SK-N-SH (cell line): ENCODE data around the gene HEPACAM. TPM values are rescaled to one million over a fixed set of nuclear protein-coding genes. Genes with fewer than 3 reads are reported as not detected.

Experiments used
- CTCF ChIA-PET: fragments of 300-600, 350-600 bp; formaldehyde crosslinking; extraction: SDS; loops from one replicate; lab custom pipeline; 2021; lab: Yijun Ruan, JAX
- POLR2A ChIA-PET: fragments of 350-600 bp; sonication (Branson Sonifier 250); formaldehyde crosslinking; extraction: SDS; loops from one replicate; lab custom pipeline; 2020; ENCODE audit warnings: antibody characterized with exemption, inconsistent platforms; lab: Yijun Ruan, JAX
- DNase-seq: peaks from one replicate; pipeline ENCODE4 v3.0.0; 2012
- H2AFZ ChIP-seq: fragments of 200-600 bp; sonication (generic); 2 replicates; pipeline ENCODE4 v1.8.1; 2016; ENCODE audit warnings: antibody characterized with exemption, mild to moderate bottlenecking, low read depth
- H3F3A ChIP-seq: fragments of 200-600 bp; sonication (generic); replicated peaks from 2 replicates; pipeline ENCODE3; 2016; ENCODE audit warnings: antibody characterized with exemption, mild to moderate bottlenecking; ENCODE audit not compliant: insufficient read depth
- H3K27ac ChIP-seq, 2 experiments: fragments of 200-500 bp in 1 of 2; fragments of 200-600 bp in 1 of 2; sonication (Bioruptor generic) in 1 of 2; sonication (generic), shearing (Covaris generic) in 1 of 2; 2 replicates each; pipeline versions ENCODE4 v1.5.1 to v1.6.1; 2014 to 2016; ENCODE audit warnings: low read depth in 2 of 2, inconsistent platforms in 1 of 2, low read length in 1 of 2, mild to moderate bottlenecking in 1 of 2, mixed read lengths in 1 of 2
- H3K27me3 ChIP-seq: fragments of 200-600 bp; sonication (generic), shearing (Covaris generic); 2 replicates; pipeline ENCODE4 v1.6.1; 2016; ENCODE audit warnings: mixed run types; ENCODE audit not compliant: insufficient read depth
- H3K36me3 ChIP-seq, 2 experiments: fragments of 200-500 bp in 1 of 2; fragments of 200-600 bp in 1 of 2; sonication (Bioruptor generic) in 1 of 2; sonication (generic) in 1 of 2; replicated peaks in 1 of 2; 2 replicates each; pipeline versions ENCODE3 to v1.5.1; 2014 to 2016; ENCODE audit warnings: low read length in 1 of 2, mild to moderate bottlenecking in 1 of 2; ENCODE audit not compliant: insufficient read depth in 2 of 2, control insufficient read depth in 1 of 2
- H3K4me1 ChIP-seq, 2 experiments: fragments of 200-500 bp in 1 of 2; fragments of 200-600 bp in 1 of 2; sonication (Bioruptor generic) in 1 of 2; sonication (generic), shearing (Covaris generic) in 1 of 2; 2 replicates each; pipeline versions ENCODE4 v1.5.1 to v1.6.1; 2014 to 2016; ENCODE audit warnings: low read depth in 1 of 2, low read length in 1 of 2, mixed run types in 1 of 2; ENCODE audit not compliant: insufficient read depth in 2 of 2, control insufficient read depth in 1 of 2
- H3K4me2 ChIP-seq: fragments of 200-600 bp; sonication (generic), shearing (Covaris generic); 2 replicates; pipeline ENCODE4 v1.6.1; 2017; ENCODE audit warnings: mixed run types
- H3K4me3 ChIP-seq, 2 experiments: fragments of 200-500 bp in 1 of 2; fragments of 200-600 bp in 1 of 2; sonication (Bioruptor generic) in 1 of 2; sonication (generic), shearing (Covaris generic) in 1 of 2; 2 replicates each; pipeline versions ENCODE4 v1.5.1 to v1.8.1; 2014 to 2016; ENCODE audit warnings: low read depth in 2 of 2, inconsistent platforms in 1 of 2, low read length in 1 of 2, mild to moderate bottlenecking in 1 of 2, mixed read lengths in 1 of 2, moderate library complexity in 1 of 2
- H3K79me2 ChIP-seq: fragments of 200-600 bp; sonication (generic); 2 replicates; pipeline ENCODE4 v1.8.1; 2017; ENCODE audit warnings: mild to moderate bottlenecking; ENCODE audit not compliant: insufficient read depth
- H3K9ac ChIP-seq: fragments of 200-600 bp; sonication (generic); 2 replicates; pipeline ENCODE4 v1.6.1; 2017; ENCODE audit warnings: mixed run types
- H3K9me2 ChIP-seq: fragments of 200-600 bp; sonication (generic); 2 replicates; pipeline ENCODE4 v1.6.1; 2017; ENCODE audit warnings: mixed run types
- H3K9me3 ChIP-seq: fragments of 200-600 bp; sonication (generic); 2 replicates; pipeline ENCODE4 v1.6.1; 2017; ENCODE audit warnings: mixed run types, mild to moderate bottlenecking, moderate library complexity
- H4K20me1 ChIP-seq: fragments of 200-600 bp; sonication (generic); 2 replicates; pipeline ENCODE4 v1.6.1; 2017; ENCODE audit warnings: mild to moderate bottlenecking, mixed run types; ENCODE audit not compliant: insufficient read depth
- EZH2phosphoT487 ChIP-seq: fragments of 200-600 bp; sonication (generic); IDR thresholded peaks from 2 replicates; pipeline ENCODE4 v1.6.1; 2017; ENCODE audit warnings: low read depth, mixed run types, mild to moderate bottlenecking, antibody characterized with exemption, moderate library complexity, borderline replicate concordance
- JUND ChIP-seq: IDR thresholded peaks from 2 replicates; pipeline ENCODE4 v1.4.0; 2012
- NFIC ChIP-seq: IDR thresholded peaks from 2 replicates; pipeline ENCODE4 v1.4.0; 2012; ENCODE audit warnings: borderline replicate concordance
- POLR2AphosphoS5 ChIP-seq: IDR thresholded peaks from 2 replicates; pipeline ENCODE4 v1.6.1; 2012; ENCODE audit warnings: low read depth, low read length
- TEAD4 ChIP-seq: IDR thresholded peaks from 2 replicates; pipeline ENCODE4 v1.4.0; 2012; ENCODE audit warnings: mild to moderate bottlenecking, borderline replicate concordance; ENCODE audit not compliant: insufficient read depth
- WGBS: methylation state at CpG from one replicate; pipeline ENCODE4 v1.1.6; 2017; ENCODE audit warnings: low lambda C conversion rate; 5-methylcytosine and 5-hydroxymethylcytosine counted together
- polyA plus RNA-seq, 3 experiments: library from polyadenylated mRNA; depleted of rRNA; stranded (reverse); fragments of >200 nt; gene quantifications; 2 replicates each; pipeline ENCODE4 v1.2.3, GENCODE V29; 2012
- TF ChIP-seq, protein P1 (sequence below): IDR thresholded peaks from 2 replicates; pipeline ENCODE4 v1.4.0; 2012; ENCODE audit warnings: low read depth, borderline replicate concordance

Gene HEPACAM
- polyA plus RNA-seq, 1 of the 3 experiments (the other 2 are of a cell fraction): not detected

DNA sequence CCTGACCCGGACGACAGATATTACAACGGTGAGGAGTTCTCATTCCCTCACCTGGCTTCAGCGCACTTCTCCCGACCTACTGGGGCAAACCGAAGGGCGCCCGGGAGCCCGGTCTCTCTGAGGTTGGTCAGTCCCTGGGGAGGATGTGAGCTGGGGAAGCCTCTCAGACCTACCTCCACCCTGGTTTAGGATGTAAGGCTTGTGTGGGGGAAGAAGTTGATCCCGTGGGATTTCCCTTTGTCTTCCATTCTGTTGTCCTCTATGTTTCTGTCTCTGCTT lies 58.3 kb downstream of the HEPACAM start:
- no peaks in the 10 kb centered on the region for H4K20me1 ChIP-seq
- H3K9me3 ChIP-seq: no peaks in the 10 kb centered on the region
- ChIA-PET CTCF (interaction anchor here (2.1 to 5.0 kb wide), 2 partner anchors 11 to 84 kb away, joined by 7 to 55 read pairs; partner anchors contain the start of gene ROBO3), POLR2A (no interaction called here)
- no peaks in the 10 kb centered on the region for H3K27me3 ChIP-seq
- H2AFZ ChIP-seq: 0 out of 2 replicates have a peak overlapping the region, but pooled peaks have one; percentile 89
- no peak for DNase-seq
- TF ChIP-seq NFIC (no peak), JUND (no peak), EZH2phosphoT487 (no peak)
- TF ChIP-seq, protein P1, sequence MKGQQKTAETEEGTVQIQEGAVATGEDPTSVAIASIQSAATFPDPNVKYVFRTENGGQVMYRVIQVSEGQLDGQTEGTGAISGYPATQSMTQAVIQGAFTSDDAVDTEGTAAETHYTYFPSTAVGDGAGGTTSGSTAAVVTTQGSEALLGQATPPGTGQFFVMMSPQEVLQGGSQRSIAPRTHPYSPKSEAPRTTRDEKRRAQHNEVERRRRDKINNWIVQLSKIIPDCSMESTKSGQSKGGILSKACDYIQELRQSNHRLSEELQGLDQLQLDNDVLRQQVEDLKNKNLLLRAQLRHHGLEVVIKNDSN: no peak
- H3K27ac ChIP-seq: no peak overlapping the region
- no peaks in the 10 kb centered on the region for H3K9me2 ChIP-seq
- no peaks in the 10 kb centered on the region for H3F3A ChIP-seq
- peak overlapping the region; percentile 96 for H3K4me2 ChIP-seq
- peak overlapping the region; percentile 73 to 80; a peak in 3 of 4 replicates for H3K4me3 ChIP-seq
- peaks cover 0 to 17% of the 10 kb centered on the region in 2 experiments; a peak in 1 of 4 replicates for H3K4me1 ChIP-seq
- peak overlapping the region; percentile 97; the same call in 1 of the 2 replicates for H3K9ac ChIP-seq
- H3K79me2 ChIP-seq: no peaks in the 10 kb centered on the region; the same call in 1 of the 2 replicates
- no peaks in the 10 kb centered on the region for H3K36me3 ChIP-seq
- 84% methylated on average over 7 of the region's 10 CpGs for WGBS

DNA sequence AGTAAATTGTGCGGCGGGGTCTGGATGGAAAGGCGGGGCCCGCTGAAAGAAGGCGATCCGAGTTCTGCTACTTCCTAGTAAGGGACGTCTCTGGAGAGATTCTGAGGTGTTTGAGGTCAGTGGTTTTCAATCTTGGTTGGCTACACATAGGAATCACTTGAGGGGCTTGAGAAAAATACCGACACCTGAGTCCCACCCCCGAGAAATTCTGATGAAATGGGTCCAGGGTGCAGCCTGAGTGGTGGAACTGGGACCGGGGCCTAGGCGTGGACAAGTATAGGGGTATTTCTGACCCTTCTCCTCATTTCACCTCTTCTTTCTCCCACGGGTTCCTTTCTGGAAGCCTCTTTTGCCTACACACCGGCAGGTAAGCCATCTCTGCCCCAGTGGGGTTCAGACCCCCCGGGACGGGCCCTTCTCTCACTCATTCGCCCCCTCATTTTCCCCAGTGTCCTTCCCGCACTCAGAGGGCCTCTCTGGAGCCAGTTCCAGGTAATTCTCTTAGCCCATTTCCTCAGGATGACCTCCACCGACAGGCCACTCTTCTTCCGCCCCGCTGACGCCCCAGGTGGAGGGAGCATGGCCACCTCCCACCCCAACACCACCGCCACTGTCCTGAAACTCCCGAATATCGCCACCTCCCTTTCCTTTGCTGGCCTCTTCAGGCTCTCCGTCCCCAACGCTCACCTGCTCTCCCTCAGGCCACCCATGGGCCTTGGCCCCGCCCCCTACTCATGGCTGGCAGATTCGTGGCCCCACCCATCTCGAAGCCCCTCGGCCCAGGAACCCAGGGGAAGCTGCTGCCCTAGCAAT lies 58.8 kb downstream of the HEPACAM start:
- Histone ChIP-seq H3K4me1 (peaks cover 0 to 17% of the 10 kb centered on the region in 2 experiments; a peak in 1 of 4 replicates), H3K9me2 (no peaks in the 10 kb centered on the region), H2AFZ (peak overlapping the region; percentile 89), H3K27me3 (no peaks in the 10 kb centered on the region), H3K27ac (peak overlapping the region; percentile 45 to 93; a peak in 3 of 4 replicates), H4K20me1 (no peaks in the 10 kb centered on the region), H3K4me2 (peak overlapping the region; percentile 96), H3K79me2 (no peaks in the 10 kb centered on the region; the same call in 1 of the 2 replicates), H3K9ac (peak overlapping the region; percentile 97), H3F3A (no peaks in the 10 kb centered on the region), H3K9me3 (no peaks in the 10 kb centered on the region), H3K36me3 (no peaks in the 10 kb centered on the region), H3K4me3 (peak overlapping the region; percentile 73 to 80)
- no peak for DNase-seq
- WGBS: 39% methylated on average over 28 of the region's 30 CpGs
- POLR2A ChIA-PET: interaction anchor here (0.6 to 1.4 kb wide), 10 partner anchors 10 to 208 kb away, joined by 3 to 15 read pairs (median 3); partner anchors contain the start of genes CCDC15, SIAE and SPA17
- TF ChIP-seq TEAD4 (no peak), POLR2AphosphoS5 (0 out of 2 replicates have a peak, but pooled peaks have one; percentile 5)
- CTCF ChIA-PET: interaction anchor here (0.5 to 5.0 kb wide), 36 partner anchors 8 to 538 kb away, joined by 3 to 55 read pairs (median 4); partner anchors contain the start of genes CCDC15, MSANTD2, NRGN and ROBO3
